NCI-H2029 (cell line): ENCODE results near the gene LRBA.
"Not testable (repeated sequence)": the region's sequence is repeated elsewhere in the genome, so short reads cannot be mapped to it uniquely, and the experiment has no call there.

Source experiments
- DNase-seq: peaks from one replicate; lab custom pipeline; 2025; lab: John Stamatoyannopoulos, UW

LRBA gene

GRCh38 chr4:150664935-150665334, 350.1 kb downstream of the LRBA start:
- no peak for DNase-seq

GRCh38 chr4:150662686-150663085, 352.4 kb downstream of the LRBA start:
- no peak for DNase-seq

- DNase-seq = not testable (repeated sequence)
These were observed 353.5 kb downstream of the LRBA start for GRCh38 chr4:150661551-150661950.

- not testable (repeated sequence) for DNase-seq
These were observed 356.8 kb downstream of the LRBA start for GRCh38 chr4:150658258-150658657.

- DNase-seq = no peak
These were observed 358.2 kb downstream of the LRBA start for GRCh38 chr4:150656891-150657290.

GRCh38 chr4:150650751-150651150, 364.3 kb downstream of the LRBA start:
- DNase-seq = no peak

GRCh38 chr4:150648123-150648522, 367.0 kb downstream of the LRBA start:
- no peak for DNase-seq

GRCh38 chr4:150647008-150647407, 368.1 kb downstream of the LRBA start:
- no peak for DNase-seq

- DNase-seq = no peak
These were observed 373.5 kb downstream of the LRBA start for GRCh38 chr4:150641612-150642011.

GRCh38 chr4:150632639-150633038, 382.4 kb downstream of the LRBA start:
- no peak for DNase-seq

GRCh38 chr4:150628073-150628472, 387.0 kb downstream of the LRBA start:
- DNase-seq = no peak

GRCh38 chr4:150625033-150625432, 390.1 kb downstream of the LRBA start:
- no peak for DNase-seq

- DNase-seq = no peak
These were observed 391.0 kb downstream of the LRBA start for GRCh38 chr4:150624055-150624454.

- DNase-seq = no peak
These were observed 396.0 kb downstream of the LRBA start for GRCh38 chr4:150619042-150619441.

- no peak for DNase-seq
These were observed 406.0 kb downstream of the LRBA start for GRCh38 chr4:150609131-150609530.

GRCh38 chr4:150600812-150601445, 414.2 kb downstream of the LRBA start:
- no peak for DNase-seq

- DNase-seq = no peak
These were observed 415.5 kb downstream of the LRBA start for GRCh38 chr4:150599547-150599946.

- DNase-seq = no peak
These were observed 416.2 kb downstream of the LRBA start for GRCh38 chr4:150598909-150599308.

GRCh38 chr4:150593996-150594395, 421.1 kb downstream of the LRBA start:
- DNase-seq = no peak

GRCh38 chr4:150591904-150592303, 423.2 kb downstream of the LRBA start:
- no peak for DNase-seq

GRCh38 chr4:150591406-150591805, 423.7 kb downstream of the LRBA start:
- no peak for DNase-seq

- DNase-seq = no peak
These were observed 424.5 kb downstream of the LRBA start for GRCh38 chr4:150590631-150591030.

- DNase-seq = no peak
These were observed 425.9 kb downstream of the LRBA start for GRCh38 chr4:150589157-150589556.

GRCh38 chr4:150588316-150588715, 426.8 kb downstream of the LRBA start:
- no peak for DNase-seq
